ENCODE results near the gene TMEM109. TPM values are rescaled to one million over a fixed set of nuclear protein-coding genes. Genes with fewer than 3 reads are reported as not detected.

TMEM109 gene
- total and polyA plus RNA-seq, 2 experiments from 2014 or later, result 17.4 to 17.7 TPM

DNA sequence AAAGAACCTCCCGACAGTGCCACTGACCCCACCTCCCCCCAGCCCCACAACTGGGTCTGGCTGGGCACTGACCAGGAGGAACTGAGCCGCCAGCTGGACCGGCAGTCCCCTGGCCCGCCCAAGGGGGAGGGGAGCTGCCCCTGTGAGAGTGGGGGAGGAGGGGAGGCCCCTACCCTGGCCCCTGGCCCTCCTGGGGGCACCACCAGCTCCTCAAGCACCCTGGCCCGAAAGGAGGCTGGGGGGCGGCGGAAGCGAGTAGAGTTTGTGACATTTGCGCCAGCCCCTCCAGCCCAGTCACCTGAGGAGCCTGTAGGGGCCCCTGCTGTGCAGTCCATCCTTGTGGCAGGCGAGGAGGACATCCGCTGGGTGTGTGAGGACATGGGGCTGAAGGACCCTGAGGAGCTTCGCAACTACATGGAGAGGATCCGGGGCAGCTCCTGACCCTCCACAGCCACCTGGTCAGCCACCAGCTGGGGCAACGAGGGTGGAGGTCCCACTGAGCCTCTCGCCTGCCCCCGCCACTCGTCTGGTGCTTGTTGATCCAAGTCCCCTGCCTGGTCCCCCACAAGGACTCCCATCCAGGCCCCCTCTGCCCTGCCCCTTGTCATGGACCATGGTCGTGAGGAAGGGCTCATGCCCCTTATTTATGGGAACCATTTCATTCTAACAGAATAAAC lies 22.6 kb downstream of the TMEM109 start:
- peaks cover 14% of the 10 kb centered on the region; the same call in 2 of the 3 replicates for H3K4me1 Mint-ChIP-seq
- no peaks in the 10 kb centered on the region for H3K27me3 ChIP-seq (ENCODE audit: insufficient read depth)

More for the DNA sequence above, 22.6 kb downstream of the TMEM109 start:
- Histone ChIP-seq H3K36me3 (ENCODE audit: insufficient read depth) (no peaks in the 10 kb centered on the region), H3K4me1 (ENCODE audit: insufficient read depth) (no peaks in the 10 kb centered on the region), H3K27ac (ENCODE audit: low read depth) (no peak overlapping the region), H3F3A (replicated peaks; ENCODE audit: low read depth) (no peaks in the 10 kb centered on the region), H3K79me2 (replicated peaks; ENCODE audit: insufficient read depth) (no peaks in the 10 kb centered on the region), H3K9me2 (ENCODE audit: insufficient read depth) (no peaks in the 10 kb centered on the region), H3K4me2 (no peak overlapping the region), H2AFZ (no peak overlapping the region), H4K20me1 (replicated peaks; ENCODE audit: insufficient read depth) (no peaks in the 10 kb centered on the region; the same call in 1 of the 2 replicates), H3K4me3 (no peak overlapping the region)
- Mint-ChIP-seq H3K27me3 (ENCODE audit: insufficient read depth, low read depth, poor library complexity) (peaks cover 2% of the 10 kb centered on the region), H3K9me3 (no peaks in the 10 kb centered on the region), H3K4me3 (no peak overlapping the region), H3K27ac (no peak overlapping the region), H3K36me3 (ENCODE audit: low read depth) (peaks cover 28% of the 10 kb centered on the region)
- ATAC-seq (no peak), DNase-seq (ENCODE audit: low spot score) (no peak)
- TF ChIP-seq, protein P1, sequence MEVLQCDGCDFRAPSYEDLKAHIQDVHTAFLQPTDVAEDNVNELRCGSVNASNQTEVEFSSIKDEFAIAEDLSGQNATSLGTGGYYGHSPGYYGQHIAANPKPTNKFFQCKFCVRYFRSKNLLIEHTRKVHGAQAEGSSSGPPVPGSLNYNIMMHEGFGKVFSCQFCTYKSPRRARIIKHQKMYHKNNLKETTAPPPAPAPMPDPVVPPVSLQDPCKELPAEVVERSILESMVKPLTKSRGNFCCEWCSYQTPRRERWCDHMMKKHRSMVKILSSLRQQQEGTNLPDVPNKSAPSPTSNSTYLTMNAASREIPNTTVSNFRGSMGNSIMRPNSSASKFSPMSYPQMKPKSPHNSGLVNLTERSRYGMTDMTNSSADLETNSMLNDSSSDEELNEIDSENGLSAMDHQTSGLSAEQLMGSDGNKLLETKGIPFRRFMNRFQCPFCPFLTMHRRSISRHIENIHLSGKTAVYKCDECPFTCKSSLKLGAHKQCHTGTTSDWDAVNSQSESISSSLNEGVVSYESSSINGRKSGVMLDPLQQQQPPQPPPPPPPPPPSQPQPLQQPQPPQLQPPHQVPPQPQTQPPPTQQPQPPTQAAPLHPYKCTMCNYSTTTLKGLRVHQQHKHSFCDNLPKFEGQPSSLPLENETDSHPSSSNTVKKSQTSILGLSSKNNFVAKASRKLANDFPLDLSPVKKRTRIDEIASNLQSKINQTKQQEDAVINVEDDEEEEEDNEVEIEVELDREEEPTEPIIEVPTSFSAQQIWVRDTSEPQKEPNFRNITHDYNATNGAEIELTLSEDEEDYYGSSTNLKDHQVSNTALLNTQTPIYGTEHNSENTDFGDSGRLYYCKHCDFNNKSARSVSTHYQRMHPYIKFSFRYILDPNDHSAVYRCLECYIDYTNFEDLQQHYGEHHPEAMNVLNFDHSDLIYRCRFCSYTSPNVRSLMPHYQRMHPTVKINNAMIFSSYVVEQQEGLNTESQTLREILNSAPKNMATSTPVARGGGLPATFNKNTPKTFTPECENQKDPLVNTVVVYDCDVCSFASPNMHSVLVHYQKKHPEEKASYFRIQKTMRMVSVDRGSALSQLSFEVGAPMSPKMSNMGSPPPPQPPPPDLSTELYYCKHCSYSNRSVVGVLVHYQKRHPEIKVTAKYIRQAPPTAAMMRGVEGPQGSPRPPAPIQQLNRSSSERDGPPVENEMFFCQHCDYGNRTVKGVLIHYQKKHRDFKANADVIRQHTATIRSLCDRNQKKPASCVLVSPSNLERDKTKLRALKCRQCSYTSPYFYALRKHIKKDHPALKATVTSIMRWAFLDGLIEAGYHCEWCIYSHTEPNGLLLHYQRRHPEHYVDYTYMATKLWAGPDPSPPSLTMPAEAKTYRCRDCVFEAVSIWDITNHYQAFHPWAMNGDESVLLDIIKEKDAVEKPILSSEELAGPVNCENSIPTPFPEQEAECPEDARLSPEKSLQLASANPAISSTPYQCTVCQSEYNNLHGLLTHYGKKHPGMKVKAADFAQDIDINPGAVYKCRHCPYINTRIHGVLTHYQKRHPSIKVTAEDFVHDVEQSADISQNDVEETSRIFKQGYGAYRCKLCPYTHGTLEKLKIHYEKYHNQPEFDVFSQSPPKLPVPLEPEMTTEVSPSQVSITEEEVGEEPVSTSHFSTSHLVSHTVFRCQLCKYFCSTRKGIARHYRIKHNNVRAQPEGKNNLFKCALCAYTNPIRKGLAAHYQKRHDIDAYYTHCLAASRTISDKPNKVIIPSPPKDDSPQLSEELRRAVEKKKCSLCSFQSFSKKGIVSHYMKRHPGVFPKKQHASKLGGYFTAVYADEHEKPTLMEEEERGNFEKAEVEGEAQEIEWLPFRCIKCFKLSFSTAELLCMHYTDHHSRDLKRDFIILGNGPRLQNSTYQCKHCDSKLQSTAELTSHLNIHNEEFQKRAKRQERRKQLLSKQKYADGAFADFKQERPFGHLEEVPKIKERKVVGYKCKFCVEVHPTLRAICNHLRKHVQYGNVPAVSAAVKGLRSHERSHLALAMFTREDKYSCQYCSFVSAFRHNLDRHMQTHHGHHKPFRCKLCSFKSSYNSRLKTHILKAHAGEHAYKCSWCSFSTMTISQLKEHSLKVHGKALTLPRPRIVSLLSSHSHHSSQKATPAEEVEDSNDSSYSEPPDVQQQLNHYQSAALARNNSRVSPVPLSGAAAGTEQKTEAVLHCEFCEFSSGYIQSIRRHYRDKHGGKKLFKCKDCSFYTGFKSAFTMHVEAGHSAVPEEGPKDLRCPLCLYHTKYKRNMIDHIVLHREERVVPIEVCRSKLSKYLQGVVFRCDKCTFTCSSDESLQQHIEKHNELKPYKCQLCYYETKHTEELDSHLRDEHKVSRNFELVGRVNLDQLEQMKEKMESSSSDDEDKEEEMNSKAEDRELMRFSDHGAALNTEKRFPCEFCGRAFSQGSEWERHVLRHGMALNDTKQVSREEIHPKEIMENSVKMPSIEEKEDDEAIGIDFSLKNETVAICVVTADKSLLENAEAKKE (CRISPR knock-in tag; IDR thresholded peaks at IDR 0.05), result no peak
- TF ChIP-seq, protein P2, sequence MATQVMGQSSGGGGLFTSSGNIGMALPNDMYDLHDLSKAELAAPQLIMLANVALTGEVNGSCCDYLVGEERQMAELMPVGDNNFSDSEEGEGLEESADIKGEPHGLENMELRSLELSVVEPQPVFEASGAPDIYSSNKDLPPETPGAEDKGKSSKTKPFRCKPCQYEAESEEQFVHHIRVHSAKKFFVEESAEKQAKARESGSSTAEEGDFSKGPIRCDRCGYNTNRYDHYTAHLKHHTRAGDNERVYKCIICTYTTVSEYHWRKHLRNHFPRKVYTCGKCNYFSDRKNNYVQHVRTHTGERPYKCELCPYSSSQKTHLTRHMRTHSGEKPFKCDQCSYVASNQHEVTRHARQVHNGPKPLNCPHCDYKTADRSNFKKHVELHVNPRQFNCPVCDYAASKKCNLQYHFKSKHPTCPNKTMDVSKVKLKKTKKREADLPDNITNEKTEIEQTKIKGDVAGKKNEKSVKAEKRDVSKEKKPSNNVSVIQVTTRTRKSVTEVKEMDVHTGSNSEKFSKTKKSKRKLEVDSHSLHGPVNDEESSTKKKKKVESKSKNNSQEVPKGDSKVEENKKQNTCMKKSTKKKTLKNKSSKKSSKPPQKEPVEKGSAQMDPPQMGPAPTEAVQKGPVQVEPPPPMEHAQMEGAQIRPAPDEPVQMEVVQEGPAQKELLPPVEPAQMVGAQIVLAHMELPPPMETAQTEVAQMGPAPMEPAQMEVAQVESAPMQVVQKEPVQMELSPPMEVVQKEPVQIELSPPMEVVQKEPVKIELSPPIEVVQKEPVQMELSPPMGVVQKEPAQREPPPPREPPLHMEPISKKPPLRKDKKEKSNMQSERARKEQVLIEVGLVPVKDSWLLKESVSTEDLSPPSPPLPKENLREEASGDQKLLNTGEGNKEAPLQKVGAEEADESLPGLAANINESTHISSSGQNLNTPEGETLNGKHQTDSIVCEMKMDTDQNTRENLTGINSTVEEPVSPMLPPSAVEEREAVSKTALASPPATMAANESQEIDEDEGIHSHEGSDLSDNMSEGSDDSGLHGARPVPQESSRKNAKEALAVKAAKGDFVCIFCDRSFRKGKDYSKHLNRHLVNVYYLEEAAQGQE (IDR thresholded peaks at IDR 0.05; ENCODE audit: unreplicated experiment), result no peak

Measured in GM23338 (cell line).